Stimulated activated CD4-positive, alpha-beta T cell treated with anti-CD3 and anti-CD28 coated beads, Interleukin-1b, Interleukin-23, amount 100 ng/mL, for 4 hours (primary cell): ENCODE data around the gene ZNF236.
"Not testable (repeated sequence)": the region's sequence is repeated elsewhere in the genome, so short reads cannot be mapped to it uniquely, and the experiment has no call there.

Source experiments
- DNase-seq, 2 donors: peaks; one replicate each; pipeline ENCODE4 v3.0.0-alpha.2; 2020; ENCODE audit warnings: low read depth in 2 of 2

Gene ZNF236

DNA sequence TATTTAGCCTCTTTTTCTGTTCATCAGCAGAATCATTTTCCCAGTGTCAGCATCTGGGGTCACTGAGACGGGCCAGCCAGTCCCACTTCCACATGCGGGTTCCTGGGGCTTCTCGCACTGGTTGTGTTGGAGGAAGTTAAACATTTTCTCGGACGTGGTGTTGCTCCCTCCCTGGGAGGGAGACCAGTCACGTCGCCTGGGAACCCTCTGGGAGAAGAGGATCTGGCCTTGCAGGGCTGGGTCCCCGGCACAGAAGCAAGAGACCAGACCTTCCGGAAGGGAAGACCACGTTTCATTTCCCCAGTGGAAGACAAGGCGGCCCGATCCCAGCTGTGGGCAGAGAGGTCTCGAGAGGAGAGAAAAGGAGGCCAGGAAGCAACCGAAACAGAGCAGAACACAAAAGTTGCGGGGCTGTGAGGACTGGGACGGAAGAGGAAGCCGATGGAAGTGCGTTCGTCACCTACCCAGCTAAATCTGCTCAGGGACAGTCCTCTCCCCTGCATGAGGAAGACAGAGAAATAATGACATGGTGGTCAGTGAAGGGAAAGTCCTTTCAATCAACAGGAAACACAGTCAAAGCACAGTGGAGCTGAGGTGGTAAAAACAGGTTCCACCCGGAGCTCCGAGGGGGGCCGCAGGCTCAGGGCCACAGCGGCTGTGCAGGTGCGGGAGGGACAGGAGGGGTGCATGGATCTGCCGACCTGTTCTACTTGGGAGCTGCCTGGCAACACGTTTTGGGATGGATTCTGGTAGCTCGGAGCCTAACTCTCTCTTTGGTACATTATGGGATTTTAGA, 165.9 kb downstream of the ZNF236 start:
- no peak for DNase-seq

DNA sequence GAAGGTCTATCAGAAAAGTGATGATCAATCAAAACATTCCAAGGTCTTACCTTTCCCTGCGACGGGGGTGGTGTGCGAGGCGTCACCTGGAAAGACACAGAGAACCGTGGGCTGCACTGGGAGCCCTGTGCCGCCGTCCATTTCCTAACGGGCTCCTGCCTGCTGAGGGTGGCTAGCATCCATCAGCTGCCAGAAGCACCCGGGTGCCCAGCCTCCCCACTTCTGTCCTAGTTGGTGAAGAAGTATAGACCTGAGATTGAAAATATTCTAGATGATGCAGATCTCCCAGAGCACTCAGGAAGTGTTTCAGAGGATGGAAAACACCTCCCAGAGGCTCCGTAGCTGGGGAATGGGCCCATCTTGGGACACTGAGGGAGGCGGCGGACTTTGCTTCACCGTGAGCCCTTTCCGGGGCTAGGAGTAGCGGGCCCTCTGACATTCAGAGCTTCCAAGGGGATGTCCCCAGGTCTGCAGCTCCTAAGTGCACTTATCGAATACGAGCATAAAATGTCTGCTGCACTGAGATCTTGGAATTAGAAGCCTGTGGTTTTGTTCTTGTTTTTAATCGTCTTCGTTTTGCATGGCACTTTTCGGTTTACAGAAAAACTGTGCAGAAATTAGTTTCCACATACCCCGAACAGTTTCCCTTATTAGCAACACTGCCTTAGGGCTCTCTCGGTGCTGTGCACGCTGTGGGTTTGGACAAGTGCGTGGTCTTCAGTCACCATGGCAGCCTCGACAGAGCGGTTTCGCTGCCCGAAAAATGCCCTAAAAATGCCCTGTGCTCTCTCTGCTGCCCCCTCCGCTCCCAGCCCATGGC, 166.7 kb downstream of the ZNF236 start:
- no peak for DNase-seq

DNA sequence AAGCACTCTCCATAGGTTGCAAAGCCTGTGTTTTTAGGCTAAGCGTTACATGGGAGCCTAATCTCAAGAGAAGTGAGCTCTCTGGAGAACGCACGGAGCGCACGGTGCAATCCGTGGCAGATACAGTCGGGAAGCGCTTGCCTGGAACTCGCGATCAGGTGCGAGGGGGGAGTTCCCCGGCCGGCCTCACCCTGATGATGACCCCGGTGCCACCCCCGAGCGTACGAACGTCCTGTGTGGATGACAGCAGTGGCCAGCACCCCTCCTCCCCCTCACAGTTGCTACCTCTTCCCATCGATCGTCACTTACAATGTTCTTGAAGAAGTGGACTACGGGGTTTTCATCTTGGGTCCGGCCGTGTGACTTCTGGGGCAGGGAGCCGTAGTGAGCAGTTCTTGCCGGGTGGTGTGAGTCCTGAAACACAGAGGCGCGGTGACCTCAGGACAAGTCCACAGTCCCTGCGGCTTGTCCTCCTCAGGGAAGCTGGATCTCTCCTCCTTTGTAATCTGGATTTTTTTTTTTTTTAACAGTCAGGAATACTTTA, 167.4 kb downstream of the ZNF236 start:
- no peak for DNase-seq

DNA sequence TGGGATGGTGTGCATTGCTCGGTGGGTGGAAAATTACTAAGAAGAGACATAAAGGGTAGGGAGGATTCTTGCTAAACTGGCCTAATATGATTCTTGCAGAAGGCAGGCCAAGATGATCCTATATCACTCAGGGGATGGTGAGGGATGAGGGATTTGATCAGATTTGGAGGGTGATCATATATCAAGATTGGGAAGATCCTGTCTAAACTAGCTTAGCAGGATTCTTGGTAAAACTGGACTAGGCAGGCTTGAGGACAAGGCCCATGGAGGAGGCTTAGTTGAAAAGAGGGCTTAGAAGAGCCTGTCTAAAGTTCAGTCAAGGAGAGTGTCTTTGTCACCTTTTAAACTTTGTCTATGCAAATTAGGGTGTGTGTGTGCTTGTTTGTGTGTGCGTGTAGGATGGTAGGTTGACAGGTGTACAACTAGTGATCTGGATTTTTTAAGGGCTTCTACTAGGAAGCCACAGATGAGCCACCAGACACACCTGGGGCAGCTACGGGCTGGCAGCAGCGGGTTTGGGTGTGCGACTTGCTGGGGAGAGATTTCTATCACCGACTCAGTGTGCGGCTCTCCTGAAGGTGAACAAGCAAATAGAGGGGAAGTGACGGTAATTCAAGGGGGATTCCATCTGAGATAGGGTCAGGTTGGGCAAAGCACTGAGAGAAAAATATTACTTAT, 168.1 kb downstream of the ZNF236 start:
- DNase-seq, result not testable (repeated sequence)

DNA sequence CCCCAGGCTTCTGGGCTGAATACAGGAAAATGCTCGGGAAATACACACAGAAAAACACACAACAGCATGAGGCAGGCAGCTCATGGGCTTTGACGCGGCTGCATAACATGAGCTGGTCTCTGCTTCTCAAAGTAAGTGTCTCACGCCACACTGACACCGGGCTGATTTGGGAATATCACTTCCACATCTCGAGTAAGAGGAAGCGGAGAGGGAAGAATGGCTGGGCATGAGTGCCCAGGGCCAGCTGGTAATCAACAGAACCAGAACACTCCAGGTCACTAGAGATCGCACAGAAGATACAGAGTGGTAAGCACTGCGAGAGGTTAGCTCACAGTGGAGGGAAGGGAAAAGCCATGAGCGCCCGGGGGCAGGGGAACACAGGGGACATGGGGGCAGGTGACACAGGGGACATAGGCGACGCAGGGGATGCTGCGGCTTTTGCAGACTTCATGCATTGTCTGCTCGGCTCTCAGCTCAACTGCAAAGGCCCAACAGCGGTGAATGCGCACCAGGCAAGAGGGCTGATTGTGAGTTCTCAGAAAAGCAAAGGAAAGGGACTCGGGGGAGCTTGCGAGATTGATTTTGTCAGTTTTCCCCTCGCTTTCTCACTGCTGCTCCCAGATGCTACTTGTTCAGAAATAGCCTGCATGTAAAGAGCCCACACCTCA, 168.8 kb downstream of the ZNF236 start:
- no peak for DNase-seq

DNA sequence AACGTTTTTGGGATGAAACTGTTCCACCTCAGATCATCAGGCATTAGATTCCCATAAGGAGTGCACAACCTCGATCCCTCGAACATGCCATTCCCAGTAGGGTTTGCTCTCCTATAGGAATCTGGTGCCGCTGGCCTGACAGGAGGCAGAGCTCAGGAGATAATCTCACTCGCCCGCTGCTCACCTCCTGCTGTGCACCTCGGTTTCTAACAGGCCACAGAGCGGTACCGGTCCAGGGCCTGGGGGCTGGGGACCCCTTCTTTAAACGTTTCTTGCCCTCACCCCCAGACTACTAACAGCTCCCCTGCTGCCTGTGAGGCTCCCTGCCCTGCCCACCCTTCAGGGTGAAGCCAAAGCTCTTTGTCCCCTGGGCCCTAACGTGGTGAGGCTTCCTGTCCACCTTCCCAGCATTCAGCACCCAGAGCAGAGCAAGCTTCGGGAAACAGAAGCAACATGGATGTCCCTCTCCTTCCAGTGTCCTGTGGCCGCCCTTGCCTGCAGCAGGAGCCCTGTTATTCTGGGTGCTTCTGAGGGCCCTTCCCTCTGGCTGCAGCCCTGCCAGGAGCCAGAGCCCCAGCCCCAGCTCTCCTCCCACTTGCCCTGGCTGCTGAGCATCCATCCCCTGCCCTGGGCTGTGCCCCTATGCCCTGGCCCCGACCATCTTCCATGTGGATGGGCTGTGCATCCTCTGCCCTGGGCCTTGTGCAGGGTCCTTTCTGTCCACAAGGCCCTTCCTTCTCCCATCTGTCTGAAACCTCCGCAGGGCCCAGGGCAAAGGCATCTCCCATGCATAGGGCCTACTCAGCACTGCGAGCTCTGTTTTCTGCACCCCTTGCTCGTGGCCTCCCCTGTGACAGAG, 170.1 kb downstream of the ZNF236 start:
- no peak for DNase-seq

DNA sequence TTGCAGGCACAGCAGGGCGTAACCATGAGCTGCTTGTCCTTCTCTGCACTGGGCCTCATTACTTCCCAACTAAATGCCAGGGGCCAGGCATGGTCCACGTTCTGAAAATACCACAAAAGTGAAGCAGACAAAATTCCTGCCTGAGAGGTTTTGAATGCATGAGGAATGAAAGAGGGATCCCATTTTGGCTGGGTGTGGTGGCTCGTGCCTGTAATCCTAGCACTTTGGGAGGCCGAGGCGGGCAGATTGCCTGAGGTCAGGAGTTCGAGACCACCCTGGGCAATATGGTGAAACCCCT, 170.7 kb downstream of the ZNF236 start:
- no peak for DNase-seq

DNA sequence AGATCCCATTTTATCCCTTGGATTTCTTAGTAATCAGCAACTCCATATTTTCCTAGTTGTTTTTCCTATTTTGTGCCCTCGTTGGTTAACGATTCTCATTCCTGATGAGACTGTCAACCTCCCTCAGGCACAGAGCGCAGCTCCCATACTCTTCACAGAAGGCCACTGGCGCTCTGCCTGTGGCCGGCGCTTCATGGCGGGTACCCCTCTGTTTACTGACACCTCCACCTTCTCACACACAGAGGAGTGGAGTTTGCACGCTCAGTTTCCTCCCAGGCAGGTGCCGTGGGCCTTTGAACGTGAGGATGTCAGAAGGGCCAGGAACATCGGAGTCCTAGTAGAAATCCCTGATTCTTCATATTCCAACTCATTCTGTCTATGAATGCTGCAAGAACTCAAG, 171.2 kb downstream of the ZNF236 start:
- DNase-seq, result no peak

DNA sequence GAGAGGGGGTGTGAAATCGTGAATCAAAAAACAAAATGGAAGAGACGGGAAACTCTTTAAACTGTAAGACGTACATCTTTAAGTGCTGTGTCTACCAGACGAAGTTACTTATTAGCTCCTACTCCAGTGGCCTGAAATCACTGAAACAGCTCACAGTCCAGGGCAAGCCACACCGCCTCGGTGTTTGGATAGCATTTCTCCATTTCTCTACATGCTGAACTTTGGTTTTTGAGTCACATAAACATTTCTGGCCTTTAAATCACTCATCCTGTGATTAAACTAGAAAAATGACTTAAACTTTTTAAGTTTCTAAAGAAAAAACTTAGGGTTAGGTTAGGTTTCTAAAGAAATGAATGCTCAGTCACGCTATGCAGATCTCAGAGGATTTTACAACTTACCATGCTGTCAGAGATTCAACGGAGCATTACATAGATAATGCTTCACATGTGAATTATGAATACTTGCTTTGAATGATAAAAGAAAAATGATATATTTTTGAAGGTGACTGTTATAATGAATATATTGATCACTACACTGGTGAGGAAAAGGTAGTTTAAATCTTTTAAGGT, 171.8 kb downstream of the ZNF236 start:
- DNase-seq, result no peak

DNA sequence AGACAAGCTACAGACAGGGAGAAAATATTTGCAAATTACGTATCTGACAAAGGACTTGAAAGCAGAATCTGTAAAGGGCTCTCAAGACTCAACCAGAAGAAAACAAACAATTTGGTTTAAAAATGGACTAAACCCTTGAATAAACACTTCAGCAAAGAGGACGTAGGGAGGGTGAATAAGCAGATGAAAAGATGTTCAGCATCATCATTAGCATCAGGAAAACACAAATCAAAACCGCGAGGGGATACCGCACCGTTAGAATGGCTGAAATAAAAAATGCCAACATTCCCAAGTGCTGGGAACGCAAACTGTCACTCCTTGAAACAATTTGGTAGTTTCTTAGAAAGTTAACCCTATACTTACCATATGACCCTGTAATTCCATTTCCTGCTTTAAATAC, 173.5 kb downstream of the ZNF236 start:
- DNase-seq, result no peak

DNA sequence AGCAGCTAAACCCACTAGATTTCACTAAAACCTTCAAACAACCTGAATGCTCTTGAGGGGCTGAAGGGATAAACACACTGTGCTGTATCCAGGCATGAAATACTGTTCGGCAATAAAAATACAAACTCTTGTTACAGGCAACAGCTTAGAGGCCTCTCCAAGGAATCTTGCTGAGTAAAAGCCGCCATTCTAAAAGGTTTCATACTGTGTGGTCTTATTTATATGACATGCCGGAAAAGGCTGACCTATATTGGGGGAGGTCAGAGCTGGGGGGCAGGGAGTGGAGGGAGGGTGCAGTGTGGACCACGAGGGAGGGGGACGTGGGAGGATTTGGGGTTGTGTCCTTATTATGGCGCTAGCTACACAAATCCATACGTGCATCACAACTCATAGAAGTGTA, 174.1 kb downstream of the ZNF236 start:
- DNase-seq, result no peak

DNA sequence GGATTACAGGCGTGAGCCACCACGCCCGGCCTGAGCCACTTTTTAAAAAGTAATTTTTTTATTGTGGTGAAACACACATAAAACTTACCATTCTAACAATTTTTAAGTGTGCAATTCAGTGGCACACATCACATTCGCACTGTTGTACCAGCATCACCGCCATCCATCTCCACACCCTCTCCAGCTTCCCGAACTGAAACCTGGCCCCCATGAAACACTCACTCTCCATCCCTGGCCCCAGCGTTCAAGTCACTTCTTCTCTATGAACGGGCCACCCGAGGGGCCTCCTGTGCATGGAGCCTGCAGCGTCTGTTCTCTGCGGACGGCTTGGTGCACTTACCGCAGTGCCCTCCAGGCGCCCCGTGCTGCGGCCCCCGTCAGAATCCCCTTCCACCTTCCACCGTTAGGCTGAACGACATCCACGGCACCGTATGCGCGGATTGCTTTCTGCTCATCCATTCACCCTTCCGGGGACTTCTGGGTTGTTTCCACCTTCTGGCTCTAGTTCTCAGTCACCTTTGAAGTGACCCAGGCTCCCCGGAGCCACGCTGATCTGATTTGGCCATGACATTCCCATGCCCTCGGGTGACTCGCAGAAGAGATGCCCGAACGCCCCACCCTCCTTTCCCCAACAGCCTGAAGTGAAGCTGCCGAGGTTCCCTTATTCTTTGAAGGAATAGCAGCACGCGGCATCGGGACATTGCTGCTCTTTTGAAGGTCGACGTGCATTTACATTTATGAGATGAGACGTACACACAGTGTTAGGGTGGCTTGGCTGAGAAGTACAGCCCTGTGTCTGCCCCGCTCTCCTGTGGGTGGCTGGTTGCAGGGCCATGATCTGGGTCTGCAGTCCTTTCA, 175.8 kb downstream of the ZNF236 start:
- no peak for DNase-seq

DNA sequence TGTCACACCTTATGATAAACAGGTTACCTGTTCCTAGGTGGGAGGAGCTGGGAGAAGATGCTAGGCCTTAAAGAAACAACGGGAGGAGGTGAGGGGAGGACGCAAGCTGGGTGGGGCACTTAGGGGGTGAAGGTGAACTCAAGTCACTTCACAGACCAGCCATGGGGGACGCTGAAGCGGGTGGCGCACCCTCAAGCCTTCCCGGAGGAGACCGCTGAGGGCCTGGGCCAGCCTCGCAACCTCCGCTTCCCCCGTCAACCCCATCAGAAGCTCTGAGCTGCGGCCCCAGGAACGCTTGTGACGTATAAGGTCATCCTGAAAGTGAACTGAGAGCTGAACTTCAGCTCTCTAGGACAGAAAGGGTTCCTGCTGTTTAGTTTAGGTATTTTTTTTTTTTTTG, 176.7 kb downstream of the ZNF236 start:
- no peak for DNase-seq

DNA sequence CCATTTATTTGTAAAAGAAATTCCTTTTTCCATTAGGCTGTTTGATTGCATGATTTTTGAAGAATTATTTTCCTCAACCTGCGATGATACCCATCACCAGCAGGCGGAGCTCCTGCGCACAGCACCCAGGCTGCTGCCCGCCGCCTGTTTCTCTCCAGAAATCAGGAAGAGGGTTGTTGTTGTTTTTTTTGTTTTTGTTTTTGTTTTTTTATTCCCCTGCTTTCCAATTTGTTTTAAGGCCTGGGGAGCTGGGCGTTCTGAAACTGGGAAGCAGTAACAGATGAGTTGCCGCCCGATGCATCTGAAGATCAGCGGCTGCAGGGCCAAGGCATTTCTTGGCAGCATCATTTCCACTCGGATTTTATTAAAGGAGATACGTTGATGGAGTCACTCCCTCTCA, 178.2 kb downstream of the ZNF236 start:
- DNase-seq, result peak; percentile 41 to 42

DNA sequence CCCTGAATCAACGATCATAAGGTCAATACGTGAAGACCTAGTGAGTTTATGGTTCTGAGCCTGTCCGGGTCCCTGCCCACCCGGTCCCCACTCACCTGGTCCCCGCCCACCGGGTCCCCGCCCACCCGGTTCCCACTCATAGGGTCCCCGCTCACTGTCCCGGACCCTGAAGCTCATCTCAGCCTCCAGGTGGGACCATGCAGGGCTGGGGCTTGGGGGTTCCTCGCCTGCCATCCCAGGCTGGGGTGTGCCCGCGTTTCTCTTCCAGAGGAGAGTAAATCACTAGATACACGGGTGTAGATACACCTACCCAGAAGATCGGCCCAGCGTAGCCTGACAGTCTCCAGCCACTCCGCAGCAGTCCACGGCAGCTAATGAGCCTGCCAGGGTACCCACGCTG, 178.7 kb downstream of the ZNF236 start:
- DNase-seq, result no peak

DNA sequence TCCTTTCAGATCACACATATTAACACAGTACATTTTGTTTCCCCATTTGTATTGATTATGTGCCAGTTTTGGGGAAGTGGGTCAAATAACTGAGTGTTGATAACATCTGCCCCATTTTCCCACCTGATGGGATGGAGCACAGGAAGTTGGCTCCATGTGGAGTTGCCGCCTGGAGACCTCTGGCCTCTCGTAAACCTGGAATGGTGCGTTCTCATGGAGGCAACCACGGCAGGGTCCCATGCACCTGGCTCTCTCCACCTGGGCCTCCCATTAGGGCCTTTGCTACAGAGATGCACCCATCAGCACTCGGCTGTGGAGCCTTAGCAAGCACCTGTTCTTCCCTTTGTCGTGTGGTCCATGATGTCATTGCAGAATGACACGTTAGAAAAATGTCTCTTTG, 179.6 kb downstream of the ZNF236 start:
- DNase-seq, result no peak

DNA sequence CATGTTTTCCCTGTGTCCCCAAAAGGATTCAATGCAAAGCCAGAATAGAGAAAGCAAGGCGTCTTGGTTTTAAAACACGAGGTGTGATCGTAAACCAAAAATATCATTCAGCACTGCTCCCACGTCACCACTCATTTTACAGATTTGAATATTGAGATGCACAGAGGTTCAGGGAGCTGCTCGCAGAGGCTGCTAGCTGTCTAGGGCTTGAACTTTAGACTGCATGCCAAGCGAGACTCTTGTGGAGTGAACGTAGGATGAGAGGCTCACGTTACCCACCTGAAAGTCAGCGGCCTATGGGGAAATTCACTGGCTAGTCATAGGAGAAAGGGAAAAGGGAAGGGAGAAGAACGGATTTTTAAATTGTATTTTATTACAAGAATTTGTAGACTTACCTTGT, 180.1 kb downstream of the ZNF236 start:
- DNase-seq, result no peak

DNA sequence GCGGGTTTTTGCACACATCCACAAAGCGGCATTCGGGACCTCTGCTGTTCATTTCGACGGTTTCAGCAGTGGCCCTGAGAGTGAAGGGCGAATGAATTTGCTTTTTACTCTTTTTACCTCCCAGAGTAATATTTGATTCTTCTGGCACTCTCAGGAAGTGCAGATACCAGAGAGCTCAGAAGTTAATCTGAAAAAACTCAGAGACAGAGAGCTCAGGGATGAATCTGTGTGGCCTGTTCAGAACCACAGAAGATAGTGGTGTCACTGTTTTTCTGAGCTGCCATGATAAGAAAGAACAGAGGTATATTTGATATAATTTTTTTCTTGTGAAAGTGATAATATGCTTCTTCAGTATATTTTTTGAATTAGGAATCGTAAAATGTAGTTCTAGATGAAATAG, 181.0 kb downstream of the ZNF236 start:
- DNase-seq, result no peak

DNA sequence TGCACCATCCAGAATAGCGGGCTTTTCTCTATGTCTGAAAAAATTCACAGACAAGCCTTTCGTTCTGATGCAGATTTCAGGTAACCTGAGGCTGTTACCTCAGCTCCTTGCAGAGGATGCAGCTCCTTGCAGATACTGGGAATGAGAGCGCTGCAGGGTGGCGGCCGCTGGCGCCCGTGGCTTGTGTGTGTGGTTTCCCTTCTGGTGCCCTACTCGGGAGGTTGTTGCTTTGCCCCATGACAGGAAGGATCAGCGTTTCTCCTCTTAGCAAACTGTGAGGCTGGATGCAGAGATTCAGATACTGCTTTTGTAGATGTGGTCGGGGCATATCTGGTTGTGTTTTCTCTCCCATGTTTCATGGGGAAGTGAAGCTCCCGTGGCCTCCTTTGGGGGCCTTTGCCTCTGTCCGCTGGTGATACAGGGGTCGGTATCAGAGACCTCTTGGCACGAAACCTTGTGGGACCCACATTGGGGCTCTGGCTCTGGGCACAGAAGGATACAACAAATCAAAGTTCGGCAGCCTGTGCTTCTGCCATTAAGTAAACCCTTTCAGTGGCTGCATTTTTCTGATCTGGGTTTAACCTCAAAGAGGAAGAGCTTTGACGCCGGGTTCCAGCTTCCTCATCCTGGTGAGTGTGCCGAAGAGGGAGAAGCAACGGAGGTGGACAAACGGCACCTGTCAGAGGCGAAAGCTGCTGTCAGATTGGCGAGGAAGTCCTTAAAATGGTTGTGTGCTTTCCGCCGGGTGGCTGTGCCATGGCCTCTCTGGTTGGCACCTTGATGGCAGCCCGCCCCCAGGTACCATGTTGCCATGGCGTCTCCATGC, 182.4 kb downstream of the ZNF236 start:
- DNase-seq, result no peak
